Endothelial cell of umbilical vein (primary cell): ENCODE data around the gene RNF175. TPM values are rescaled to one million over a fixed set of nuclear protein-coding genes. Genes with fewer than 3 reads are reported as not detected.

Experiments used
- BruUV-seq: library from RNA; stranded (reverse); fragments of 400-500 nt; replicated peaks from 2 replicates; lab custom pipeline; 2021; lab: Mats Ljungman, UMichigan
- CTCF ChIA-PET: fragments of 300-600, 350-600 bp; sonication (Branson Sonifier 250); formaldehyde crosslinking; loops from one replicate; lab custom pipeline; 2021; ENCODE audit warnings: antibody characterized with exemption, inconsistent platforms; lab: Charles Lee
- POLR2A ChIA-PET: fragments of 300-600, 350-600 bp; sonication (Branson Sonifier 250); formaldehyde crosslinking; loops from one replicate; lab custom pipeline; 2021; ENCODE audit warnings: antibody characterized with exemption, inconsistent platforms; lab: Charles Lee
- DNase-seq: peaks from one replicate; pipeline ENCODE4 v3.0.0-alpha.2; 2011; ENCODE audit warnings: low read depth, low spot score
- FAIRE-seq: peaks from 2 replicates; lab custom pipeline; 2011; peaks lifted over from hg19 to GRCh38; lab: Jason Lieb, UNC
- H2AFZ ChIP-seq: 2 replicates; pipeline ENCODE4 v1.6.0; 2012; ENCODE audit warnings: low read depth, low read length, control low read depth, inconsistent platforms
- H3K27ac ChIP-seq: 2 replicates; pipeline ENCODE4 v1.5.1; 2011; ENCODE audit warnings: low read depth, mild to moderate bottlenecking, control low read depth, low read length, moderate library complexity; ENCODE audit not compliant: insufficient read depth
- H3K27me3 ChIP-seq, 2 experiments: 2 replicates each; pipeline versions ENCODE4 v1.6.0 to v1.6.1; 2011; ENCODE audit warnings: low read length in 2 of 2, mixed read lengths in 1 of 2; ENCODE audit not compliant: control insufficient read depth in 2 of 2, insufficient read depth in 2 of 2
- H3K36me3 ChIP-seq, 2 experiments: 2 replicates in 1 of 2; 3 replicates in 1 of 2; pipeline ENCODE4 v1.5.1; 2011; ENCODE audit warnings: low read length in 2 of 2, mild to moderate bottlenecking in 1 of 2, moderate library complexity in 1 of 2; ENCODE audit not compliant: control insufficient read depth in 2 of 2, insufficient read depth in 2 of 2; ENCODE audit errors: extremely low read depth in 1 of 2
- H3K4me1 ChIP-seq: 3 replicates; pipeline ENCODE4 v1.5.1; 2011; ENCODE audit warnings: mild to moderate bottlenecking, low read length; ENCODE audit not compliant: control insufficient read depth, insufficient read depth; ENCODE audit errors: extremely low read depth
- H3K4me2 ChIP-seq: 2 replicates; pipeline ENCODE4 v1.6.1; 2011; ENCODE audit warnings: low read length, control low read depth, mixed read lengths; ENCODE audit not compliant: insufficient read depth
- H3K4me3 ChIP-seq, 3 experiments: fragments of 200-600 bp in 1 of 3; sonication (generic), shearing (Covaris generic) in 1 of 3; replicated peaks in 1 of 3; 2 replicates each; pipeline ENCODE4 v1.5.1; 2011 to 2016; ENCODE audit warnings: control low read depth in 3 of 3, low read length in 3 of 3, mild to moderate bottlenecking in 2 of 3, inconsistent platforms in 1 of 3, low read depth in 1 of 3, moderate library complexity in 1 of 3; ENCODE audit not compliant: insufficient read depth in 1 of 3
- H3K79me2 ChIP-seq: 2 replicates; pipeline ENCODE4 v1.6.0; 2012; ENCODE audit warnings: low read length, inconsistent platforms; ENCODE audit not compliant: control insufficient read depth, insufficient read depth
- H3K9ac ChIP-seq: replicated peaks from 2 replicates; pipeline ENCODE3; 2011; ENCODE audit warnings: low read length, control low read depth; ENCODE audit not compliant: insufficient read depth; ENCODE audit errors: extremely low read depth
- H3K9me1 ChIP-seq: replicated peaks from 3 replicates; pipeline ENCODE4 v1.6.0; 2011; ENCODE audit warnings: mild to moderate bottlenecking, low read length; ENCODE audit not compliant: control insufficient read depth, insufficient read depth; ENCODE audit errors: extremely low read depth
- H3K9me3 ChIP-seq: replicated peaks from 2 replicates; pipeline ENCODE4 v1.5.1; 2012; ENCODE audit warnings: low read length, inconsistent platforms; ENCODE audit not compliant: control insufficient read depth, insufficient read depth
- H4K20me1 ChIP-seq: replicated peaks from 2 replicates; pipeline ENCODE3; 2011; ENCODE audit warnings: mild to moderate bottlenecking, low read length; ENCODE audit not compliant: control insufficient read depth, insufficient read depth; ENCODE audit errors: extremely low read depth
- EZH2 ChIP-seq: IDR thresholded peaks from 2 replicates; pipeline ENCODE4 v1.6.1; 2012; ENCODE audit warnings: borderline replicate concordance, low read depth, mild to moderate bottlenecking, moderate library complexity, low read length, inconsistent platforms; ENCODE audit not compliant: severe bottlenecking
- FOS ChIP-seq: IDR thresholded peaks from 2 replicates; pipeline ENCODE4 v1.6.1; 2011; ENCODE audit warnings: mild to moderate bottlenecking, low read length, moderate library complexity, borderline replicate concordance; ENCODE audit not compliant: insufficient read depth
- GATA2 ChIP-seq: IDR thresholded peaks from 2 replicates; pipeline ENCODE4 v1.7.0; 2011; ENCODE audit warnings: low read depth, mild to moderate bottlenecking, moderate library complexity, mixed read lengths, low read length; ENCODE audit not compliant: insufficient read length, insufficient read depth
- JUN ChIP-seq: IDR thresholded peaks from 2 replicates; pipeline ENCODE4 v1.6.1; 2011; ENCODE audit warnings: borderline replicate concordance, low read depth; ENCODE audit not compliant: insufficient read length, insufficient read depth
- MYC ChIP-seq: IDR thresholded peaks from one replicate; pipeline ENCODE4 v1.6.1; 2011; ENCODE audit warnings: mild to moderate bottlenecking, low read depth, low read length
- POLR2A ChIP-seq: IDR thresholded peaks from 2 replicates; pipeline ENCODE4 v1.6.1; 2012; ENCODE audit warnings: low read depth, mild to moderate bottlenecking, control low read depth, low read length
- POLR2AphosphoS5 ChIP-seq: IDR thresholded peaks from 2 replicates; pipeline ENCODE4 v1.6.1; 2012; ENCODE audit warnings: low read depth, mild to moderate bottlenecking, control low read depth, low read length, moderate library complexity; ENCODE audit not compliant: insufficient read depth
- dilution Hi-C: fragments of 300-500 bp; cut with MboI; formaldehyde crosslinking; loops from one replicate; pipeline ENCODE4 v1.15.0; 2019; ENCODE audit warnings: low sequenced_read_pairs; ENCODE audit not compliant: extremely low pct_ligation_motif_present
- intact Hi-C: fragments of 100-400 bp; cut with micrococcal nuclease; formaldehyde crosslinking; loops from one replicate; pipeline ENCODE4 v1.10.0; 2022
- polyA plus RNA-seq, 4 experiments: library from polyadenylated mRNA; depleted of rRNA in 3 of 4; stranded (reverse) in 3 of 4; unstranded in 1 of 4; fragments of >200 nt; gene quantifications; 2 replicates each; pipeline versions ENCODE4 v1.2.1 to v1.2.3, GENCODE V29; 2011 to 2012; ENCODE audit warnings: missing spikeins in 1 of 4
- total RNA-seq: library from RNA; stranded (reverse); gene quantifications from 2 replicates; pipeline ENCODE4 v1.2.3, GENCODE V29; 2021
- TF ChIP-seq, protein P1 (sequence below), 2 donors: IDR thresholded peaks; 1 replicate in 1 of 2; 2 replicates in 1 of 2; pipeline ENCODE4 v1.5.1; 2011; ENCODE audit warnings: low read length in 2 of 2, mild to moderate bottlenecking in 2 of 2, moderate library complexity in 2 of 2, control low read depth in 1 of 2, inconsistent platforms in 1 of 2, low read depth in 1 of 2; ENCODE audit not compliant: insufficient read depth in 1 of 2; ENCODE audit errors: extremely low read depth in 1 of 2
- TF ChIP-seq, protein P2 (sequence below): IDR thresholded peaks from 2 replicates; pipeline ENCODE4 v1.6.1; 2011; ENCODE audit not compliant: insufficient read depth, insufficient read length

The RNF175 gene
- total and polyA plus RNA-seq, 2 donors (not counting 3 experiments of a cell fraction or from before 2014, with no cell fraction given): not detected

DNA sequence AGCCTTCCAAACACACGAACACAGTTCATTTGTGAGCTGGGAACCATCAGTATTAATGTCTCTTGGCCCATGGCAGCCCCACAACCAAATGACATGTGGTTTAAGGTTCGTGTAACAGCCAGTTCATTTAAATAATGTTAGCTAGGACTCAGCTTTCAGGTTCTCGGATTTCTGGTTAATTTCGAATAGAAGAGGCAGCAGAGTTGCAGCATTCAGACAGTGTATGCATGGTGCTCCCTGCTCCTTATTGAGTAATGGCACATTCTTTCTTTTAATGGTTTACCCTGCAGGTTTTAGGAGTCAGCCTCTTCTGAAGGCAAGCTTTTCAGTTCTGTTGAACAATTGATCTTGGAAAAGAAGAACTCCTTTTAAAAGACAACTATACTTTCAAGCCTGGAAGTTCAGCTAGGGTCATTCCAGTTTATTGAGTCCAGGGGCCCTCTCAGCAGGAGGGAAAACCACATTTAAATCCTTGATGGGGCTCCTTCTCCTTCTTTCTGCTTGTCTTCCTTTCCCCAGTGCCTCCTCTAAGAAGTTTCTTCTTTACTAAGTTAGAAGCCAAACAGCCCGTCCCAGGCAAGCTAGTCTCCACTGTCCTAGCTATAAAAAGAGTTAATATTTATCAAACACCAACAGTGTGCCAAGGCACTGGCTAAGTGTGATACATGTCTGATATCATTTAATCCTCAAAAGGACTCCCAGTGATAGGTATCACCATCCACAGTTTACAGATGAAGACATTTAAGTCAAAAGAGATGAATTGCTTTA, 5.0 kb upstream of the RNF175 start:
- POLR2A ChIA-PET: no interaction called here
- Histone ChIP-seq H3K36me3 (no peaks in the 10 kb centered on the region), H3K4me2 (no peak overlapping the region), H3K9me1 (no peaks in the 10 kb centered on the region), H3K4me1 (no peaks in the 10 kb centered on the region), H3K79me2 (no peaks in the 10 kb centered on the region), H3K4me3 (no peak overlapping the region), H3K9ac (no peak overlapping the region), H3K27ac (no peak overlapping the region), H3K27me3 (peaks cover 14 to 15% of the 10 kb centered on the region in 2 experiments), H4K20me1 (no peaks in the 10 kb centered on the region), H2AFZ (no peak overlapping the region), H3K9me3 (no peaks in the 10 kb centered on the region)
- BruUV-seq: no TSS peak
- no peak for TF ChIP-seq EZH2
- TF ChIP-seq MYC: no peak
- no peak for TF ChIP-seq JUN
- TF ChIP-seq FOS: no peak
- TF ChIP-seq POLR2A: no peak
- TF ChIP-seq POLR2AphosphoS5: no peak
- no peak for TF ChIP-seq GATA2
- TF ChIP-seq, protein P1, sequence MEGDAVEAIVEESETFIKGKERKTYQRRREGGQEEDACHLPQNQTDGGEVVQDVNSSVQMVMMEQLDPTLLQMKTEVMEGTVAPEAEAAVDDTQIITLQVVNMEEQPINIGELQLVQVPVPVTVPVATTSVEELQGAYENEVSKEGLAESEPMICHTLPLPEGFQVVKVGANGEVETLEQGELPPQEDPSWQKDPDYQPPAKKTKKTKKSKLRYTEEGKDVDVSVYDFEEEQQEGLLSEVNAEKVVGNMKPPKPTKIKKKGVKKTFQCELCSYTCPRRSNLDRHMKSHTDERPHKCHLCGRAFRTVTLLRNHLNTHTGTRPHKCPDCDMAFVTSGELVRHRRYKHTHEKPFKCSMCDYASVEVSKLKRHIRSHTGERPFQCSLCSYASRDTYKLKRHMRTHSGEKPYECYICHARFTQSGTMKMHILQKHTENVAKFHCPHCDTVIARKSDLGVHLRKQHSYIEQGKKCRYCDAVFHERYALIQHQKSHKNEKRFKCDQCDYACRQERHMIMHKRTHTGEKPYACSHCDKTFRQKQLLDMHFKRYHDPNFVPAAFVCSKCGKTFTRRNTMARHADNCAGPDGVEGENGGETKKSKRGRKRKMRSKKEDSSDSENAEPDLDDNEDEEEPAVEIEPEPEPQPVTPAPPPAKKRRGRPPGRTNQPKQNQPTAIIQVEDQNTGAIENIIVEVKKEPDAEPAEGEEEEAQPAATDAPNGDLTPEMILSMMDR (IDR thresholded peaks at IDR 0.05; ENCODE audit: extremely low read depth in 1 of 2, insufficient read depth in 1 of 2, low read depth in 1 of 2, low read length in 2 of 2): no peak
- TF ChIP-seq, protein P2, sequence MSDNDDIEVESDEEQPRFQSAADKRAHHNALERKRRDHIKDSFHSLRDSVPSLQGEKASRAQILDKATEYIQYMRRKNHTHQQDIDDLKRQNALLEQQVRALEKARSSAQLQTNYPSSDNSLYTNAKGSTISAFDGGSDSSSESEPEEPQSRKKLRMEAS: no peak
- intact Hi-C loops (no loop called here), dilution Hi-C loops (no loop called here)
- CTCF ChIA-PET: interaction anchor here (0.6 to 1.8 kb wide), 3 partner anchors 10 to 132 kb away, joined by 3 to 7 read pairs (median 4); no protein-coding TSS in a partner anchor
- FAIRE-seq (no peak), DNase-seq (no peak)
